ENCODE results near the gene PPP1R3G.

DNA sequence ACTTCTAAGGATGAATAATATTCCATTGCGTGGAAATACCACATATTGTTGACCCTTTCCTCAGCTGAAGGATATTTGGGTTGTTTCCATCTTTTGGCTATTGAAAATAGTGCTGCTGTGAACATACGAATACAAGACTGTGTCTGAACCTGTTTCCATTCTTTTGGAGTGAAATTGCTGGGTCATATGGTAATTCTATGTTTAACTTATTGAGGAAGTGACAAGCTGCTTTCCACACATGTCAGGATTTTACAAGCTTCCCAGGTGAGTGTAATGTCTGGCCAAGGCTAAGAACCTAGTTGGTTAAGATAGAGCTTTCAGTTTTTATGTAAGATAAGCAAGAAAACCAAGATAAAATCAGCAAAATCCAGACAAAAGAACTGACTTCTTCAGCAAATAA is 48.8 kb downstream of the PPP1R3G start:
- TF ChIP-seq, protein P1, sequence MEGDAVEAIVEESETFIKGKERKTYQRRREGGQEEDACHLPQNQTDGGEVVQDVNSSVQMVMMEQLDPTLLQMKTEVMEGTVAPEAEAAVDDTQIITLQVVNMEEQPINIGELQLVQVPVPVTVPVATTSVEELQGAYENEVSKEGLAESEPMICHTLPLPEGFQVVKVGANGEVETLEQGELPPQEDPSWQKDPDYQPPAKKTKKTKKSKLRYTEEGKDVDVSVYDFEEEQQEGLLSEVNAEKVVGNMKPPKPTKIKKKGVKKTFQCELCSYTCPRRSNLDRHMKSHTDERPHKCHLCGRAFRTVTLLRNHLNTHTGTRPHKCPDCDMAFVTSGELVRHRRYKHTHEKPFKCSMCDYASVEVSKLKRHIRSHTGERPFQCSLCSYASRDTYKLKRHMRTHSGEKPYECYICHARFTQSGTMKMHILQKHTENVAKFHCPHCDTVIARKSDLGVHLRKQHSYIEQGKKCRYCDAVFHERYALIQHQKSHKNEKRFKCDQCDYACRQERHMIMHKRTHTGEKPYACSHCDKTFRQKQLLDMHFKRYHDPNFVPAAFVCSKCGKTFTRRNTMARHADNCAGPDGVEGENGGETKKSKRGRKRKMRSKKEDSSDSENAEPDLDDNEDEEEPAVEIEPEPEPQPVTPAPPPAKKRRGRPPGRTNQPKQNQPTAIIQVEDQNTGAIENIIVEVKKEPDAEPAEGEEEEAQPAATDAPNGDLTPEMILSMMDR (IDR thresholded peaks at IDR 0.05; ENCODE audit: insufficient read depth, low read depth, low read length) = no peak
- TF ChIP-seq EZH2 (IDR thresholded peaks at IDR 0.05; ENCODE audit: insufficient read depth, low read length) = no peak

Data from astrocyte (in vitro differentiated cells and primary cell).